ENCODE data around the gene RGS7. TPM values are rescaled to one million over a fixed set of nuclear protein-coding genes. Genes with fewer than 3 reads are reported as not detected.

RGS7 gene
- total RNA-seq, 2 donors from 2014 or later: not detected

GRCh38 chr1:241390526-241390925 lies 33.5 kb upstream of the RGS7 start:
- H3K36me3 ChIP-seq: no peaks in the 10 kb centered on the region
- no peak overlapping the region for H3K4me3 ChIP-seq
- no peaks in the 10 kb centered on the region for H3K9me3 ChIP-seq
- DNase-seq (ENCODE audit: low spot score): no peak
- H3K27me3 ChIP-seq: no peaks in the 10 kb centered on the region
- no peaks in the 10 kb centered on the region for H3K4me1 ChIP-seq
- no peak overlapping the region for H3K27ac ChIP-seq
- TF ChIP-seq, protein P1, sequence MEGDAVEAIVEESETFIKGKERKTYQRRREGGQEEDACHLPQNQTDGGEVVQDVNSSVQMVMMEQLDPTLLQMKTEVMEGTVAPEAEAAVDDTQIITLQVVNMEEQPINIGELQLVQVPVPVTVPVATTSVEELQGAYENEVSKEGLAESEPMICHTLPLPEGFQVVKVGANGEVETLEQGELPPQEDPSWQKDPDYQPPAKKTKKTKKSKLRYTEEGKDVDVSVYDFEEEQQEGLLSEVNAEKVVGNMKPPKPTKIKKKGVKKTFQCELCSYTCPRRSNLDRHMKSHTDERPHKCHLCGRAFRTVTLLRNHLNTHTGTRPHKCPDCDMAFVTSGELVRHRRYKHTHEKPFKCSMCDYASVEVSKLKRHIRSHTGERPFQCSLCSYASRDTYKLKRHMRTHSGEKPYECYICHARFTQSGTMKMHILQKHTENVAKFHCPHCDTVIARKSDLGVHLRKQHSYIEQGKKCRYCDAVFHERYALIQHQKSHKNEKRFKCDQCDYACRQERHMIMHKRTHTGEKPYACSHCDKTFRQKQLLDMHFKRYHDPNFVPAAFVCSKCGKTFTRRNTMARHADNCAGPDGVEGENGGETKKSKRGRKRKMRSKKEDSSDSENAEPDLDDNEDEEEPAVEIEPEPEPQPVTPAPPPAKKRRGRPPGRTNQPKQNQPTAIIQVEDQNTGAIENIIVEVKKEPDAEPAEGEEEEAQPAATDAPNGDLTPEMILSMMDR (IDR thresholded peaks at IDR 0.05): no peak

DNA sequence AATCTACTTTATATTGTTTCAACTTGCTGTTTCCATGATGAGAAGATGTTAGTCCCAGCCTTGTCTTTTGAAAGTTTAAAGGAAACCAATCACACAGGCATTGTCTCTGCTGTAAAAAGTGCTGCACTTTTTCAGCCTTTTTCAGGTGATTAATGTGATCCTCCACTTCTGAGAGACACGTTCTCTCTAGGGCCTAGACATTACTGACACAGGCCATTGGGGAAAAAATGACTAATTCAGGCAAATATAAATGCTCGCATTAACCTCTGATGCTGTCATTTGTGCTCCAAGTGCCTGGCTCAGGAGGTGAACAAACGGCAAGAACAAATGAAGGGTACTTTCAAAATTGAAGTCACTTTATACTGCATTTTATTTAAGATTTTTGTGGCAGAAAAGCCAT lies 32.4 kb upstream of the RGS7 start:
- TF ChIP-seq, protein P1 (IDR thresholded peaks at IDR 0.05): no peak
- no peaks in the 10 kb centered on the region for H3K27me3 ChIP-seq

GRCh38 chr1:241387216-241387615 lies 30.2 kb upstream of the RGS7 start:
- Histone ChIP-seq H3K9me3 (peaks cover 0 to 2% of the 10 kb centered on the region in 2 donors), H3K4me1 (no peaks in the 10 kb centered on the region), H3K27ac (no peak overlapping the region), H3K27me3 (no peaks in the 10 kb centered on the region), H3K36me3 (no peaks in the 10 kb centered on the region), H3K4me3 (no peak overlapping the region)
- no peak for DNase-seq (ENCODE audit: low spot score)
- TF ChIP-seq, protein P1 (IDR thresholded peaks at IDR 0.05): no peak

More for the DNA sequence above, 32.4 kb upstream of the RGS7 start:
- no peaks in the 10 kb centered on the region for H3K36me3 ChIP-seq
- no peak for DNase-seq (ENCODE audit: low spot score)
- H3K9me3 ChIP-seq: no peaks in the 10 kb centered on the region
- H3K4me3 ChIP-seq: no peak overlapping the region
- H3K27ac ChIP-seq: no peak overlapping the region
- no peaks in the 10 kb centered on the region for H3K4me1 ChIP-seq

- no peaks in the 10 kb centered on the region for H3K36me3 ChIP-seq
- TF ChIP-seq, protein P1 (IDR thresholded peaks at IDR 0.05): no peak
- H3K4me1 ChIP-seq: no peaks in the 10 kb centered on the region
- peaks cover 0 to 13% of the 10 kb centered on the region in 2 donors for H3K9me3 ChIP-seq
- no peak overlapping the region for H3K4me3 ChIP-seq
- H3K27ac ChIP-seq: no peak overlapping the region
- no peak for DNase-seq (ENCODE audit: low spot score)
- H3K27me3 ChIP-seq: no peaks in the 10 kb centered on the region
Measured at GRCh38 chr1:241376701-241377100, 19.7 kb upstream of the RGS7 start.

GRCh38 chr1:241375886-241376285 lies 18.9 kb upstream of the RGS7 start:
- H3K27ac ChIP-seq: no peak overlapping the region
- TF ChIP-seq, protein P1 (IDR thresholded peaks at IDR 0.05): no peak
- no peaks in the 10 kb centered on the region for H3K4me1 ChIP-seq
- H3K4me3 ChIP-seq: no peak overlapping the region
- H3K36me3 ChIP-seq: no peaks in the 10 kb centered on the region
- H3K27me3 ChIP-seq: no peaks in the 10 kb centered on the region
- DNase-seq (ENCODE audit: low spot score): no peak
- H3K9me3 ChIP-seq: peaks cover 0 to 5% of the 10 kb centered on the region in 2 donors

- no peaks in the 10 kb centered on the region for H3K4me1 ChIP-seq
- no peaks in the 10 kb centered on the region for H3K36me3 ChIP-seq
- no peaks in the 10 kb centered on the region for H3K27me3 ChIP-seq
- TF ChIP-seq, protein P1 (IDR thresholded peaks at IDR 0.05): no peak
- H3K27ac ChIP-seq: no peak overlapping the region
- H3K4me3 ChIP-seq: no peak overlapping the region
- no peaks in the 10 kb centered on the region for H3K9me3 ChIP-seq
- no peak for DNase-seq (ENCODE audit: low spot score)
Measured at GRCh38 chr1:241366196-241366595, 9.2 kb upstream of the RGS7 start.

Measured in right atrium auricular region (tissue), 2 donors.